Smooth muscle cell (in vitro differentiated cells): ENCODE results near the gene RTP5. TPM values are rescaled to one million over a fixed set of nuclear protein-coding genes. Genes with fewer than 3 reads are reported as not detected.

ENCODE experiments used
- DNase-seq: peaks from one replicate; lab custom pipeline; 2025; ENCODE audit not compliant: unreplicated experiment; lab: John Stamatoyannopoulos, UW
- H2AFZ ChIP-seq: fragments of 200-600 bp; sonication (generic); 2 replicates; pipeline ENCODE4 v1.6.0; 2016; ENCODE audit warnings: antibody characterized with exemption, low read depth, mild to moderate bottlenecking
- H3F3A ChIP-seq: fragments of 200-600 bp; sonication (generic); 2 replicates; pipeline ENCODE4 v1.6.0; 2017; ENCODE audit warnings: antibody characterized with exemption, low read depth
- H3K27ac ChIP-seq: fragments of 200-600 bp; sonication (generic); 2 replicates; pipeline ENCODE4 v1.5.1; 2016; ENCODE audit warnings: low read depth, mild to moderate bottlenecking
- H3K27me3 ChIP-seq: fragments of 200-600 bp; sonication (generic); 2 replicates; pipeline ENCODE4 v1.6.1; 2016; ENCODE audit warnings: low read depth, mild to moderate bottlenecking
- H3K36me3 ChIP-seq: fragments of 200-600 bp; sonication (generic); 2 replicates; pipeline ENCODE4 v1.5.1; 2016; ENCODE audit warnings: low read depth
- H3K4me1 ChIP-seq: fragments of 200-600 bp; sonication (generic); 2 replicates; pipeline ENCODE4 v1.5.1; 2016; ENCODE audit warnings: low read depth
- H3K4me2 ChIP-seq: fragments of 200-600 bp; sonication (generic); 2 replicates; pipeline ENCODE4 v1.6.0; 2016; ENCODE audit warnings: mild to moderate bottlenecking
- H3K4me3 ChIP-seq: fragments of 200-600 bp; sonication (generic); 2 replicates; pipeline ENCODE4 v1.5.1; 2016; ENCODE audit warnings: mild to moderate bottlenecking
- H3K79me2 ChIP-seq: fragments of 200-600 bp; sonication (generic); 2 replicates; pipeline ENCODE4 v1.6.0; 2016; ENCODE audit warnings: low read depth, mild to moderate bottlenecking
- H3K9ac ChIP-seq: fragments of 200-600 bp; sonication (generic); 2 replicates; pipeline ENCODE4 v1.6.0; 2016; ENCODE audit warnings: low read depth
- H3K9me3 ChIP-seq: fragments of 200-600 bp; sonication (generic); replicated peaks from 2 replicates; pipeline ENCODE4 v1.5.1; 2016; ENCODE audit warnings: low read depth
- H4K20me1 ChIP-seq: fragments of 200-600 bp; sonication (generic); 2 replicates; pipeline ENCODE4 v1.6.0; 2016; ENCODE audit warnings: low read depth
- WGBS: methylation state at CpG from one replicate; pipeline ENCODE4 v1.1.7; 2016; ENCODE audit warnings: low lambda C conversion rate; 5-methylcytosine and 5-hydroxymethylcytosine counted together
- polyA plus RNA-seq: library from polyadenylated mRNA; unstranded; fragments of >200 nt; fragmentation: Nextera tagmentation; extraction: Ambion mirVana; gene quantifications from 2 replicates; pipeline ENCODE4 v1.2.1, GENCODE V29; 2016
- total RNA-seq: library from RNA; depleted of rRNA; stranded (reverse); fragments of >200 nt; gene quantifications from 2 replicates; pipeline ENCODE4 v1.2.3, GENCODE V29; 2014
- TF ChIP-seq, protein P1 (sequence below): fragments of 200-600 bp; sonication (generic); IDR thresholded peaks from 2 replicates; pipeline ENCODE4 v1.5.1; 2017; ENCODE audit warnings: borderline replicate concordance, mild to moderate bottlenecking, antibody characterized with exemption; ENCODE audit not compliant: insufficient read depth, poor library complexity, severe bottlenecking

RTP5 gene
- total and polyA plus RNA-seq, 2 experiments from 2014 or later, result not detected

DNA sequence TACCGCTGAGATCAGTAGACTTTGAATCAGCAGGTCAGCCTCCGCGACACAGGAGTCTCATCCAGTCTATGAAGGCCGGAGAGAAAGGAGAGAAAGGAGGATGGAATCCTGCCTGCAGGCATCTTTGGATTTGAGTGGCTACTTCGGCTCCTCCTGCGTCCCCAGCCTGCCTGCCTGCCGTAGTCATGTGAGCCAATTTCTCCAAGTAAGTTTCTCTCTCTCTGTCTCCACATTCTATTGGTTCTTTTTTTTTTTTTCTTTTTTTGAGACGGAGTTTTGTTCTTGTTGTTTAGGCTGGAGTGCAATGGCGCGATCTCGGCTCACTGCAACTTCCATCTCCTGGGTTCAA is 27.5 kb upstream of the RTP5 start:
- WGBS, result 87% methylated on average over 10 of the region's 11 CpGs
- Histone ChIP-seq H3K9ac (no peak overlapping the region), H3K9me3 (no peaks in the 10 kb centered on the region)

DNA sequence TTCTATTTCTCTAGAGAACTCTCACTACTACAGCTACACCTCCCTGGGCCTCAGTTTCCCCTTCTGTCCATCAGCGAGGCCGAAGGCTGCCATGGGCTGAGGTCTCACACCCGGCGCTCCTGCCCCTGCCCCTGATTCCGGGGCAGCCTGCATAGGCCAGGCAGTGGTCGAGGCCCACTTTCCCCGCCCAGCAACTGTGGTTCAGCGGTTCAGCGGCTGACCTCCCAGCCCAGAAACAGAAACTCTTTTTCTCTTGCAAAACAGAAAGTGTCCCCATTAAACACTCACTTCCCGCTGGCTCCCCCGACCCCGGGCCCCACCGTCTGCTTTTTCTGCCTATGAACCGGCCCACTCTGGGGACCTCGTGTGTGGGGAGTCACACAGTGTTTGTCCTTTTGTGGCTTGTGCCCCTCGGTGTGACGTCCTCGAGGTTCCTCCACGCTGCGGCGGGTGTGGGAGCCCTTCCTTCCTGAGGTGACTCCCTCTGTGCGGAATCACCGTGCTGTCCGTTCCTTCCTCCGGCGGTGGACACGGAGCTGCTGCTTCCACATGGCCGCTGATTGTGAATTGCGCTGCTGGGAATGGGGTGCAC is 26.8 kb upstream of the RTP5 start:
- Histone ChIP-seq H3K27me3 (no peaks in the 10 kb centered on the region), H3K4me3 (no peak overlapping the region), H2AFZ (no peak overlapping the region), H3F3A (peaks cover 4% of the 10 kb centered on the region), H4K20me1 (no peaks in the 10 kb centered on the region), H3K9me3 (no peaks in the 10 kb centered on the region), H3K4me2 (no peak overlapping the region), H3K79me2 (no peaks in the 10 kb centered on the region), H3K9ac (no peak overlapping the region), H3K4me1 (no peaks in the 10 kb centered on the region), H3K36me3 (no peaks in the 10 kb centered on the region), H3K27ac (no peak overlapping the region)
- TF ChIP-seq, protein P1, sequence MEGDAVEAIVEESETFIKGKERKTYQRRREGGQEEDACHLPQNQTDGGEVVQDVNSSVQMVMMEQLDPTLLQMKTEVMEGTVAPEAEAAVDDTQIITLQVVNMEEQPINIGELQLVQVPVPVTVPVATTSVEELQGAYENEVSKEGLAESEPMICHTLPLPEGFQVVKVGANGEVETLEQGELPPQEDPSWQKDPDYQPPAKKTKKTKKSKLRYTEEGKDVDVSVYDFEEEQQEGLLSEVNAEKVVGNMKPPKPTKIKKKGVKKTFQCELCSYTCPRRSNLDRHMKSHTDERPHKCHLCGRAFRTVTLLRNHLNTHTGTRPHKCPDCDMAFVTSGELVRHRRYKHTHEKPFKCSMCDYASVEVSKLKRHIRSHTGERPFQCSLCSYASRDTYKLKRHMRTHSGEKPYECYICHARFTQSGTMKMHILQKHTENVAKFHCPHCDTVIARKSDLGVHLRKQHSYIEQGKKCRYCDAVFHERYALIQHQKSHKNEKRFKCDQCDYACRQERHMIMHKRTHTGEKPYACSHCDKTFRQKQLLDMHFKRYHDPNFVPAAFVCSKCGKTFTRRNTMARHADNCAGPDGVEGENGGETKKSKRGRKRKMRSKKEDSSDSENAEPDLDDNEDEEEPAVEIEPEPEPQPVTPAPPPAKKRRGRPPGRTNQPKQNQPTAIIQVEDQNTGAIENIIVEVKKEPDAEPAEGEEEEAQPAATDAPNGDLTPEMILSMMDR, result no peak
- DNase-seq, result no peak
- 82% methylated on average over 29 of the region's 29 CpGs for WGBS

More for the DNA sequence above, 27.5 kb upstream of the RTP5 start:
- Histone ChIP-seq H3K4me3 (no peak overlapping the region), H3K27me3 (peaks cover 3% of the 10 kb centered on the region), H3K79me2 (no peaks in the 10 kb centered on the region), H4K20me1 (no peaks in the 10 kb centered on the region), H3K27ac (no peak overlapping the region), H3K36me3 (no peaks in the 10 kb centered on the region), H2AFZ (no peak overlapping the region), H3K4me2 (no peak overlapping the region), H3F3A (peaks cover 4% of the 10 kb centered on the region), H3K4me1 (no peaks in the 10 kb centered on the region)
- TF ChIP-seq, protein P1, result no peak
- no peak for DNase-seq

DNA sequence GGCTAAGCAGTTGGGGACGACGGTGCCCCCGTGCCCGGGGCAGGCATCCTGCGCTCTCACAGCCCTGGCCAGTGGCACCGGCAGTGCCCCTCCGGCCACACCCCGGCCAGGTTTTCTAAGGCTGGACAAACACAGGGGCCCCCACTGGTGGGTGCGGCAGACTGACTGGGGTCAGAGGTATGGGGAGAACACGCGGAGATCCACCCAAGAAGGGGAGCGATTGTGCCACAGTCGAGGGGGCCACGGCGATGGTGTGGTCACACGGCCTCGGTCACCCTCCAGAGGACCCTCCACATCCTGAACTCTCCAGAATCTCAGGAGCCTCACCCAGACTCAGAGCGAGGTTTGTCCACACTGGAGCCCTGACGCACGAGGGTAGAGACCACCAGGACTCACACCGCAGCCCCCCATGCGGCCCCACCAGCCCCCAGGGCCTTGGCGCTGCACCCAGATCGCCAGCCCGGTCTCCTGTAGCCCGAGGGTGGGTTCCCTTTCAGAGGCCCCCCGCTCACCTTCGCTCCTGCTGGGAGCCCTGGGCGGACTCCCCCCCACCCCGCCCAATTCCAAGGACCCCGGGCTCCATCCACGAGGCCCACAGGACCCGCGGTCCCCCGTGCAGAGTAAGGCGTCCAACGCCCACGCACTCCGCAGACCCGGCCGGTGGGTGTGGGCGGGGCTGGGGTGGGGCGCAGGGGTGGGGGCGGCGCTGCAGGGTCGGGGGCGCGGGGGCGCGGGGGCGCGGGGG is 26.0 kb upstream of the RTP5 start:
- Histone ChIP-seq H3K9ac (no peak overlapping the region), H3K4me3 (no peak overlapping the region), H4K20me1 (no peaks in the 10 kb centered on the region), H3K27me3 (no peaks in the 10 kb centered on the region), H3K27ac (no peak overlapping the region), H2AFZ (no peak overlapping the region), H3K79me2 (no peaks in the 10 kb centered on the region), H3K36me3 (no peaks in the 10 kb centered on the region), H3K9me3 (no peaks in the 10 kb centered on the region), H3K4me2 (peak overlapping the region; percentile 71), H3F3A (peaks cover 4% of the 10 kb centered on the region), H3K4me1 (no peaks in the 10 kb centered on the region)
- TF ChIP-seq, protein P1, result no peak
- no peak for DNase-seq
- 92% methylated on average over 18 of the region's 52 CpGs for WGBS
